GM12865 (cell line): Measurements from ENCODE around the gene PCBP3.

Source experiments
- DNase-seq: peaks from one replicate; pipeline ENCODE4 v3.0.0; 2010; ENCODE audit warnings: low read depth
- H3K4me3 ChIP-seq: 2 replicates; pipeline ENCODE4 v1.5.1; 2011; ENCODE audit warnings: mild to moderate bottlenecking, low read depth, low read length, control low read depth
- TF ChIP-seq, protein P1 (sequence below): IDR thresholded peaks from 2 replicates; pipeline ENCODE4 v1.5.1; 2011; ENCODE audit warnings: low read length, control low read depth, low read depth, inconsistent platforms; ENCODE audit not compliant: insufficient read depth; ENCODE audit errors: missing control alignments

Gene PCBP3

DNA sequence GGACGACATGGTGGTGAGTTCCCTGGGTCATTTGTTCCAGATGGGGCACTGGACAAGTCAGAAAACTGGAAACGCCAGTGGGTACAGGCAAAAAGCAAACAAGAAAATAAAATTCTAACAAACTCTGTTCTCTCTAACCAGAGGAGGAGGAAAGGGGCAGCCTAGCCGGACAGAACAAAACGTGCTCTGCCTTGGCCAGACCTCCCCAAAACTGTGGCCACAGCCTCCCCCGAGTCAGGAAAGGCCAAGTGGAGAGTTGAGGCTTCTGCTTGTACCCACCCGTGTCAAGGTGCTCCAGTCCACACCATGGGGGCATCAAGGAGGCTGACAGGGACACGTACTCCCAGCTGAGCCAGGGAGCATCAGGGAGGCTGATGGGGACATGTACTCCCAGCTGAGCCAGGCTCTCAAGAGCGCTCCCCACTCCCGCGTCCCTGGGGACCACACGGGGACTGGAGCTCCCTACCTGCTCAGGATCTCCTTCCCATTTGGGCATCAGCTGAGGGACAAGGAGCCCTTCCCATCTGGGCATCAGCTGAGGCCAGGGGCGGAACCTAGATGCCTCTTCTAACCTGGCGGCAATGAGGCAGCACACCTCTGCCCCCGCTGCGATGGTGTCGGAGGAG lies 183.3 kb downstream of the PCBP3 start:
- DNase-seq: no peak
- TF ChIP-seq, protein P1, sequence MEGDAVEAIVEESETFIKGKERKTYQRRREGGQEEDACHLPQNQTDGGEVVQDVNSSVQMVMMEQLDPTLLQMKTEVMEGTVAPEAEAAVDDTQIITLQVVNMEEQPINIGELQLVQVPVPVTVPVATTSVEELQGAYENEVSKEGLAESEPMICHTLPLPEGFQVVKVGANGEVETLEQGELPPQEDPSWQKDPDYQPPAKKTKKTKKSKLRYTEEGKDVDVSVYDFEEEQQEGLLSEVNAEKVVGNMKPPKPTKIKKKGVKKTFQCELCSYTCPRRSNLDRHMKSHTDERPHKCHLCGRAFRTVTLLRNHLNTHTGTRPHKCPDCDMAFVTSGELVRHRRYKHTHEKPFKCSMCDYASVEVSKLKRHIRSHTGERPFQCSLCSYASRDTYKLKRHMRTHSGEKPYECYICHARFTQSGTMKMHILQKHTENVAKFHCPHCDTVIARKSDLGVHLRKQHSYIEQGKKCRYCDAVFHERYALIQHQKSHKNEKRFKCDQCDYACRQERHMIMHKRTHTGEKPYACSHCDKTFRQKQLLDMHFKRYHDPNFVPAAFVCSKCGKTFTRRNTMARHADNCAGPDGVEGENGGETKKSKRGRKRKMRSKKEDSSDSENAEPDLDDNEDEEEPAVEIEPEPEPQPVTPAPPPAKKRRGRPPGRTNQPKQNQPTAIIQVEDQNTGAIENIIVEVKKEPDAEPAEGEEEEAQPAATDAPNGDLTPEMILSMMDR: no peak
- no peak overlapping the region for H3K4me3 ChIP-seq

DNA sequence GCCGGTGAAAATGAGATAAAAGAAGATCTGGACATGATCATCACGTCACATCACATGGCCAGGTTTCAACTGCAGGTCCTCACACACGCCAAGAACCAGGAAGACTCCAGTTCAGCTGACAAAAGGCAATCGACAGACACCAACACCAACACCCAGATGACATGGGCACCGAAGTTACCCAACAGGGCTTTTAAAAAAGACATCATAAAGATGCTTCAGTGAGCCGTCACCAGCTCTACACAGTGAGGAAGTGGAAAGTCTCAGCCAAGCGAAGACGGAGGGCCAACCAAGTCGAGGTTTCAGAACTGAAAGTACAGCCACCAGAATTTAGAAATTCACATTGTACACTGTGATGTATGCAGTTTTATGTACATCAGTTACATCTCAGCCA lies 183.8 kb downstream of the PCBP3 start:
- TF ChIP-seq, protein P1: no peak
- H3K4me3 ChIP-seq: no peak overlapping the region
- peak; percentile 34 for DNase-seq

DNA sequence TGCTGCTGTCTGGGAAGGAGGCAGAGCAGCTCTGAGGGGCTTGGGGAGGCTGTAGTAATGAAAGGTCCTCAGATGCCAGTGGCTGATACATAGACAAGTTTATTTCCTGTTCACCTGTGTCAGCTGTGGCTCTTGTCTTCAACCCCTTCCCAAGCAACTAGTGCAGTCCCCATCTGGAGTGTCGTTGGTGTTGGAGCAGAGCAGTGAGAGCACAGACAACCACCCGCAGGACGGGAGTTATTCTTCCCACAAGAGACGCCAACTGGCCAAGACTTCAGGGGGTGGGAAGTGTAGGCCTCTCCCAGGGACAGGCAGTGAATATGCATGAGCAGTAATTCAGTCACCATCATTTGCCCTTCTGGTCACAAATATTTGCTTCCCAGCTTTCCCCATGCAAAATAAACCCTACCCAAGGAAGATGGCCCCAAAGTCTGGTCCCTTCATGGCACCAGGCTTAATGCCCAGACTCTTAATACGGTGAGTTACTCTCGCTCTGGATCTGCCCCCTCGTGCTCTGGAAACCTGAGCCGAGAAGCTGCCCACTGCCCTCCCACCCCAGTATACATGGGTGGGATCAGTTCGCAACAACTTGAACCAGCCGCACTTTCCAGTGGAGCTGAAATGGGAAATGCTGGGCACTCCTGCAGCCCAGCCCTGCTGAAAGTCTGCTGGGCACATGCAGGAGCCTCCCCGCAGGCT lies 184.5 kb downstream of the PCBP3 start:
- no peak overlapping the region for H3K4me3 ChIP-seq
- DNase-seq: no peak
- TF ChIP-seq, protein P1: no peak

DNA sequence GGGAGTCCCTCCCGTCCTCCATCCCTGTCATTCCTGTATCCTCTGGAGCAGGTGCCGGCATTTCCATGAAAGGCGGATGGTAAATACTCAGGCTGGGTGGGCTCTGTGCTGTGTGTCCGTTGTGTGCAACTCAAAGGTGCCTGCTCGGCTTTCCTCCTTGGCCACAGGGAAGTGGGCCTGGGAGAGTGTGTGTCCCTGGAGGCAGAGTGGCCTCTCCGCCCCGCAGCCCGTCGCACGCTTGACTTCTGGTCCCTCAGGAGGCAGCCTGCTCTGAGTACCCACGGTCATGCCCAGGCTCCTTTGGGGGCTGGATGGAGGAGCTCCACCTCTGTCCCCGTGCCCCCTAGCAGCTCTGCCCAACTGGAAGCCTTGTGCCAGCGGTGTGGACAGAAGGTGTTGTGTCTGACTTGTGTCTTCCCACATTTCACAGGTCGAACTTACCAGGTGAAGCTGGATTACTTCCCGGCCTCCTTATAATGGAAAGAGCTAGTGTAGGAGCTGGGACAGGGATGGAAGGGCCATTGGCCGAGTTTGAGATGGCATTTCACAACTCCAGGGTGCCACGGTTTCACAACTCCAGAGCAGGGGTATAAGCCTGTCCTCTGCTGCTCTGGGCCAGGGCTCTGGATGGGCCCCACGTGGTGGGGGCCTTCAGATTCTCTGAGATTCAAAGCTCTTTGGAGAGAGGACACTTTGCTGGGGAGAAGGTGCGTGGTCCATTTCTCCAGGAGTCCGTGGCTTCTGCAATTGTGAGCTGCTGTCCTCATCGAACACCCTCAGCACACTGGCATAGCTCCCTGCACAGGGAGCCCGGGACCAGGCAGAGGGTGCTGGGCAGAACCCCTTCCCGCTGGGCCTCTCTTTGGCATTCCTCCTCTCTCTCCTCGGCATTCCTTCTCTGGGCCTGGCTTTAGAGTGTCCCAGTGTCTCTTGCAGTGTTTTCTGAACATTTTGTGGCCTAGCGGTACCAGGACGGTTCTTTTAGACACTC lies 185.3 kb downstream of the PCBP3 start:
- DNase-seq: no peak
- H3K4me3 ChIP-seq: no peak overlapping the region
- TF ChIP-seq, protein P1: no peak

DNA sequence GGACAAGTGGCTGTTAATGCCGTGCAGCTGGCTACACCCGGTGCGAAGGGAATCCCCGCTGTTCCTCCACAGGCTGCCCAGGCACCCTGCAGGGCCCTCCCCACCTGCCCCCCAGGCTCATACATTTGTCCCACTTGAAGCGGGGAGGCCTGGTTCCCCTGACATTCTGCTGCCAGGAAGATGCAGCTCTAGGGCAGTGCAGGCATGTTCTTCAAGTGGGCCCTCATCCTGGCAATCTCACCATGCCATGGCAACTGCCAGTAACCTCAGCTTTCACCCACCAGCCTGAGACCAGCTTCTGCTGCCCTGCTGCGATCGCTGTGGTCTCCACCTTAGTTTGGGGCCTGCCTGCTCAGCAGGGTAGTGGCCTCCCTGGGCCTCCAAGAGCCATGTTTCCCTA lies 186.1 kb downstream of the PCBP3 start:
- TF ChIP-seq, protein P1: no peak
- H3K4me3 ChIP-seq: no peak overlapping the region
- no peak for DNase-seq

DNA sequence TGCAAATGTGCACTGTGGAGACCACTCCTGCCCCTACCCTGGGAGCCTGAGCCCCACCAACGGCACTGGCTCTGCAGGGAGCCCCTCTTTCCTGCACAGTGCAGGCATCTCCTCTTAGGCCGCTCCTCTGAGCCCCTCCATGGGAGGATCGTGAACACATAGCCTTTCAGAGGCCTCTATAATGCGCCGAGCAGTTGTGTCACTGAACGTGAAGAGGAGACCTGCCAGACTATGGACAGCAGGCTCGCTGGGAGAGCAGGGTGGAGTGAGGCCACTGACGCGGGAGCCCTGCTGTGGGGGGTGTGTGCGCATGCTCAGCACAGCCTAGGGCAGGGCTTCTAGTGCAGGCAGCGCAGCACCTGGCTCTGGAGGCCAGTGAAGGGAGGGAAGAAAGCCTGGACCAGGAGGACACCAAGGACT lies 186.7 kb downstream of the PCBP3 start:
- no peak overlapping the region for H3K4me3 ChIP-seq
- DNase-seq: no peak
- TF ChIP-seq, protein P1: no peak
